DMS53 treated with DMSO at 0.1 percent for 48 hours (cell line): ENCODE results near the gene NXPH3.
"Not testable (repeated sequence)": the region's sequence is repeated elsewhere in the genome, so short reads cannot be mapped to it uniquely, and the experiment has no call there.

Experiments used
- DNase-seq: peaks from one replicate; lab custom pipeline; 2025; ENCODE audit not compliant: unreplicated experiment; lab: John Stamatoyannopoulos, UW

Gene NXPH3

DNA sequence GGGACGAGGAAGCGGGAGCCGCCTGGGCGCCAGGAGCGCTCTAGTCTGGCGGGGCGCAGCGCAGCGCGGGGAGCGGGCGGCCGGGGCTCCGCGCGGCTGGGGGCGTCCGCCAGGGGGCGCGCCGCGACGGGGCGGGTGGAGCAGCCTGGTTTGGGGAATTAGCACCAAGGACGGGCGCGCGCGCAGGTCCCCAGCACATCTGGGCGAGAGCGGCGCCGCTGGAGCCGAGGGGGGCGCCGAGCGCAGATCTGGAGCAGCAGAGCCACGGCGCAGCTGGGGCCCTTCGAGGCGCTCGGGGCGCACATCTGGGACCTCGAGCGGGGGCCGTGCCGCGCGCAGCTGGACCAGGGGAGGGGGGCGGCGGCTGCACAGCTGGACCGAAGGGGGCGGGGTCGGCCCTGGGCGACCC, at the start of gene NXPH3:
NXPH3 (plus strand) TSS at position 193 of the 409 bp plus-strand sequence. CDS start 349 bp downstream, outside the sequence.
- DNase-seq = peak; percentile 50

DNA sequence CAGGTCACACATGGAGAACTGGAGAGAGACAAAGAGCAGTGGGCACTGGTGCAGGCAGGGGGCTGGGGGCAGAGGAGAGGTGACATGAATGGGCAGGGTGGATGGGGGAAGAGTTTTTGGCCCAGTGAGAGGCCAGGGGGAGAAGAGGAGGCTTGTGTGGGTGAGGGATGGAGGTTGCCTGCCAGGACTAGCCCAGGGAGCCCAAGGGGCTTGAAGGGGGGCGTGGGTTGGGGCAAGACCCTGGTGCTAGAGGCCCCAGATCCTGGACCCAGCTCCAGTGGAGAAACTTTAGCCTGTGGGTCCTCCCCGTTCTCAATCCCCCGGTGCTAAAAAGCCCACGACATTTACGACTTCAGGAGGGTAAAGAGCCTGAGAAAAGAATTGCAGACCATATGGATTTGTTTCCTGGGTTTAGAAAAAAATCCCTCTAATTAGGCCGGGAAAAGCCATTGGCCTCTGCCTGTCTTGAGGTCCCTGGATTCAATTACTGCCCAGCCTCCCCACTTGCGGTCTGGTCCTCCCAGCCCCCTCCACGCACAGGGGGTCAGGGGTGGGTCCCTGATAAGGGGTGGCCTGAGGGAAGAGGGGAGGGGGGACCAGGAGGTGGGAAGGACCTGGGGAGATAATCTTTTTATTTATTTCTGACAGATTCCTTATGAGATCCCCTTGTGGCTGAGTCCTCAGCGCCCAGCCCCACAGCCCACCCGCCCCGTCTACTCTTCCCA, 47.6 kb upstream of the NXPH3 start:
- DNase-seq = no peak

DNA sequence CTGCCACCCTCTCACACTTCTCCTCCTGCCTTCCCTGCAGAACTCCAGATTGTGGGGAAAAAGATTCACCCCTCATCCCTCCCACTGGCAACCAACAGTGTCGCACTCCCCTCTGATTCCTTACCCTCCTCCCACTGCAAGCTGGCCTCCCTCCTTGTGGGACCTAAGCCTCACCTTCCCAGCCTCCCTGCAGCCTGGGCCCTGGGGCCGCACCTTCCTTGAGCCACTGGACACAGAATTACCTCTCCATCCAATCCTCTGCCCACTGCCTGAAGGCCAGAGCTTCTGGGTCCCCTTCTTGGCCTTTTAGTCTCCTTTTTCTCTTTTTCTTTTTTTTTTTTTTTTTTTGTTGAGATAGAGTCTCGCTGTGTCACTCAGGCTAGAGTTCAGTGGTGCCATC, 46.7 kb upstream of the NXPH3 start:
- DNase-seq = no peak

DNA sequence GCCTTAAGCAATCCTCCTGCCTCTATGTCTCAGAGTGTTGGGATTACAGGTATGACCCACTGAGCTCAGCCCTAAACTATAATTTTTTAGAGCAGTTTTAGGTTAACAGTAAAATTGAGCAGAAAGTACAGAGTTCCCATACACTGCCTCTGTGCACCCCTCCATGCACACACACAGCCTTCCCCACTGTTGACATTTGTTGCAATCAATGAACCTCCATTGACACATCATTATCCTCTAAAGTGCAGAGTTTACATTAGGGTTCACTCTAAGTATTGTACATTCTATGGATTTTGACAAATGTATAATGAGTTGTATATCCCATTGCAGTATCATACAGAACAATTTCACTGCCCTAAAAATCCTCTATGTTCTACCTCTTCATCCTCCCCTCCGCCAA, 45.6 kb upstream of the NXPH3 start:
- DNase-seq = no peak

DNA sequence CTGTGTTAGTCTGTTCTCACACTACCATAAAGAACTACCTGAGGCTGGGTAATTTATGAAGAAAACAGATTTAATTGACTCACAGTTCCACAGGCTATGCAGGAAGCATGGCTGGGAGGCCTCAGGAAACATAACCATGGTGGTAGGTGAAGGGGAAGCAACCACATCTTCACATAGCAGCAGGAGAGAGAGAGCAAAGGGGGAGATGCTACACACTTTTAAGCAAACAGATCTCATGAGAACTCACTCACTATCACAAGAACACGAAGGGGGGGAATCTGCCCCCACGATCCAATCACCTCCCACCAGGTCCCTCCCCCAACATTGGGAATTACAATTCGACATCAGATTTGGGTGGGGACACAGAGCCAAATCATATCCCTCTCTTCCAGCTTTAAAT, 31.8 kb upstream of the NXPH3 start:
- no peak for DNase-seq

DNA sequence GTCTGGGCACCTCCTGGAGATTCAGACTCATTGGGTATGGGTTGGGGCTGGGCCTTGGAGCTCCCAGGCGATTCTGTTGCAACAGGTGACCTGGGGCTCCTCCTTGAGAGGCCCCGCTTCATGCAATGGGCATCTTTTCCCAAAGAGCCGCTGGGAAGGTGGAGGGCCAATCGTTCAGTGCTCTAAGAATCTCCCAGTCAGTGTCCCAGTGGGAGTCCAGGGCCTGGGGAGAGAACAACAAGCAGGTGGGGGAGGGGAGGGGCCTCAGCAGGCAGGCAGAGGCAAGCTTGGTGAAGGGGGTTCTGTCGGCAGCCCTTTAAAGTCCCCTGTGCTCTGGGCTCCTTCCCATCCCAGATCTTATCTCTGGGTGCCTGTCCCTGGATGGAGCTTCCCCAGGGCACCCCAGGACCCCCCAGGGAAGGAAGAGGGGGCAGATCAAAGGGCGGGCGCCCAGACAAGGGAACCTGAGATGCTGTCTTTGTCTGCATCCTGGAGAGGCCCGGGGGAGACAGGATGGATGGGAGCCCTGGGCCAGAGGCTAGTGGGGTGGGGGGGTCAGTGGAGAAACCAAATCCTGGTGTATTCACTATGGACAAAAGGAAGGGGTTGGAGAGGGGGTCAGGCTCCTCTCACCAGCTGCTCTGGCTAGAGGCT, 30.5 kb upstream of the NXPH3 start:
- DNase-seq = no peak

DNA sequence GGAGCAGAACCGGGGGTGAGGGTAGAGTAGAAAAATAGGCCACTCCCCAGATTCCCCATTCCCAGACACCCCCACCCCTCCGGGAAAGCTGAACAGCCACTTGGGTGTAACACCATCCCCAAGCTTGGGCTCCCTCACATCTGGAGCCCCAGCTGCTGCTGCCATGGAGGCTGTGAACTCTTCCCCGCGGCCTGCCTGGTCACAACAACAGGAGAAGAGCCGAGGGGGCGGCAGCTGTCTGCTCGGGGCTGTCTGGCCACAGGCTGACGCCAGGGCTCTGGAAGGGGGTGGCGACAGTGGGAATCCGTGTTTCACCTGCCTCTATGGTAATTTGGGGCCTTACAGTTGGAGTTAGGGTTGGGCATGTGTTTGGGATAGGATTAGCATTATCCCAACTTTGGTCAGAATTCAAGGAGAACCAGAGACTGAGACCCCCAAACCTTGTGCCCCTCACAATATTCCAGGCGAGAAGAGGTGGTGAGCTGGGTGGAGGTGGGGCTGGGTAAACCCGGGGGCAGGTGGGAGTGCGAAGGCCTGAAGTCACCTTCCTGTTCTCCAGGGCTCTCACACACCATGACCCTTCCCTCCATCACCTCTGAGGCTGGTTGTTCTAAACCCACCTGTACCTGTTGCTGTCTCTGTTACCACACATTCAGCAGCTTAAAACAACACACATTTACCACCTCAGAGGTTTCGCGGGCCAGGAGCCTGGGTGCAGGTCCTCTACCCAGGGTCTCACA, 29.7 kb upstream of the NXPH3 start:
- no peak for DNase-seq

DNA sequence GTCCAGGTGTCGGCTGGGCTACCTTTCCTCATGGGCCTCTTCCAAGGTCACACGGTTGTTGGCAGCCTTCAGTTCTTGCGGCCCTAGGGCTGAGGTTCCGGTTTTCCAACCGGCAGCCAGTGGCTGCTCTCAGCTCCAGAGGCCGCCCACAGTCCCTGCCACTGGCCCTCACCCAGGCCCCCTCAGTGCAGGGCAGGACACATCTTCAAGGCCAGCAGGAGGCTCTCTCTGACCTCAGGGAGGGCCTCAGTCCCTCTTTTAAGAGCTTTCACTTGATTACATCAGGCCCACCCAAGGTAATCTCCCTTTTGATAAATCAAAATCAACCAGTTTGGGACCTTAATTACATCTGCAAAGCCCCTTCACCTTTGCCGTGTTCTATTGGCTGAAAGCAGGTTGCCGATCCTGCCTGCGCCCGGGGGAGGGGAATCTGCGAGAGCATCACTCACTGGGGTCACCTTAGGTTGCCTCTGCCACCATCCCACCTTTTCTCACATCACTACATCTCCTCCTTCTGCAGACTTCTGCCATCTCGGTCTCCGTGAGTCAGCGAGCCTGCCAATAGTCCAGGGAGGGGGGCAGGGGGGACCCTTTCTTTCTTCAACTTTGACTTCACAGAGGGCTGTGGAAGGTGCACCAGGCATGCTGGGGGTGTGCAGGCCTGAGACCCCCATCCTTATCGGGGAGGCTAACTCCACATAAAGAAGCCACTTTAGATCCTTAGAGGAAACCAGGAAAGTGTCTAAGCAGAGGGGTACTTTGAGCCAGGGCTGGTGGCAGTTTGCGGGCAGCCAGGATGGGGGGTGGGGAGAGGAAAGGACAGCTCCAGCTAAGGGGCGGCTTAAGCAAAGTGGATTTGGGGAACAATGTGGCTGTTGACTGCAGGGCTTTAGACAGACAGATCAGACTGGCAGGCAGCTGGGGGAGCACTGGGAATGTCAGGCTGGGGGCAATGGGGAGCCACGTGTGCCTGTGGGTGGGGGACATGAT, 28.8 kb upstream of the NXPH3 start:
- no peak for DNase-seq

DNA sequence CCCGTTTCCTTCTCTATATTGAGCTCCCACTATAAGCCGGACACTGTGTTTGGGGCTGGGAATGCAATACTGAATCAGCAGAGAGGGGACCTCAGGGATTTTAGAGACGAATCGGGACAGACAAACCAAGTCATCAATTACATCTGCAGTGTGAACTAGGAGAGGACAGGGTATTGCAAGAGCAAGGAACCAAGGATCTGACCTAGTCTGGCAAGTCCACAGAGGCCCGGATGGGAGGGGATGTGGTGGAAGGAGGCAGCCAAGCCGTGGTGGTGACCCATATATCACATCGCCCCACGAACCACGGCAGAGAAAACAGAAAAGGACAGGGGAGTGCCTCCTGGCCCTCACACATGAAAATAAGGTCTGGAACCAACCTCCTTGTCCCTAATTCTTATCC, 28.1 kb upstream of the NXPH3 start:
- no peak for DNase-seq

DNA sequence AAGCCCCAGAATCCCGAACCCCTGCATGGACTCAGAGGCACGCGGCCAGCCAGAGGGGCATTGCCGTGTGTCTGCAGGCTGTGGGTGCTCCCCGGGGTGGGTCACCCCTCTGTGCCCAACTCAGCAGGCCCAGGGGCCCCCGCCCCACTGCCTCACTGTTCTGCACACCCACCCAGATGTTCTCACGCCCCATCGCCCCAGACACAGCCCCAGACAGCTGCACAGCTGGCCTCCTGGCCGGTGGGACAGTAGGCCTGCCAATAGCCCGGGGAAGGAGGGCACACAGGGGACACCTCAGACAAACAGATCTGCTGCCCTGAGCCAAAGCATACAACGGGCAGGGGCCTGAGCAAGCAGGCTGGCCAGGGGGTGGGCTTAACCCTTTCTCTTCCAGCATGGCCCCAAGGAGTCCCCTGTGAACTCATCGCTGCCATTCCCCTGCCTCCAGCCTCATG, 27.6 kb upstream of the NXPH3 start:
- no peak for DNase-seq

DNA sequence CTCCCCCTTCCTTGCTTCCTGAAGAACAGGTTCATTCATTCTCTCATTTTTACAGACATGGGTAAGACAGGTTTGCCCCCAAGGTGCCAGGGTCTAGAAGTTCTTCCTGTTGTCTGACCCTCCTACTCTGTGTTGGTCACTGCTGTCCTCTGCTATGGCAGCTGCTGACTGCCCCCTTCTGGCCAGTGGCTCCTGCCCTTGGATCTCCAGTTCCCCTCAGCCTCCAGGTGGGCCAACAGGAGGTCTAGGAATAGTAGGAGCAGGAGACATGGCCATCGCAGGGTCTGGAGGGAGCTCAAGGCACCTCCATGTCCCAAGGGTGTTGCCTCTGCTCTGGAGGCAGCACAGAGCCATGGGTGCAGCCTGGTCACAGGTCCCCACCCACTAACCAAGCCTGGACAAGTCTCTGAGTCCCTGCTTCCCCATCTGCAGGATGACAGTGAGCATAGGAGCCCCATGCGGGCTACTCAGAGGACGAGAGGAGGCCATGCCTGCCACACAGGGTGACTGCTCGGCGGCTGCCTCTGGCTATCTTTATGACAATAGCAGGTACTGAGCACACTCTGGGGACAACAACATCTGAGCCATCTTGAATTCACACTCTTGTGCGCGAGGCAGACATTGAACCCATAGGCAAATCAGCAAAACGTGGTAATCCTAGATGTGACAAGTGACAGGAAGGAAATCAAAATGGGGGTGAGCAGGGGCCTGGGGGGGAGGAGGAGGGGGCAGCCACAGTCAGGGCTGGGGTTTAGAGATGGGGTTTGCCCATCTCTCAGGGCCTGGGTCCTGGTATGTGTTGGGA, 27.0 kb upstream of the NXPH3 start:
- DNase-seq = peak; percentile 17

DNA sequence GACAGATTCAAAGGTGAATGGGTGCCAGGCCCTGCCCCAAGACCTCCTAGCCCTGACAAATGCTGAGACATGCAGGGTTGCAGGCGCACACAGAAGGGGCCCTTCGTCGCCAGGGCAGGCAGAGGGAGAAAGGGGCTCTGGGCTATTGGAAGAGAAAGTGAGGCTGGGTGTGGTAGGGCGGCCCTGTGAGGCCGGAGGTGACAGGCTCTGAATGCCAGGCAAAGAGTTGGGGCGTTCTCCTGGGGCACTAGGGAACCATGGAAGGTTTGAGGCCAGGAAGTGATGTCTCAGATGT, 26.4 kb upstream of the NXPH3 start:
- DNase-seq = no peak

DNA sequence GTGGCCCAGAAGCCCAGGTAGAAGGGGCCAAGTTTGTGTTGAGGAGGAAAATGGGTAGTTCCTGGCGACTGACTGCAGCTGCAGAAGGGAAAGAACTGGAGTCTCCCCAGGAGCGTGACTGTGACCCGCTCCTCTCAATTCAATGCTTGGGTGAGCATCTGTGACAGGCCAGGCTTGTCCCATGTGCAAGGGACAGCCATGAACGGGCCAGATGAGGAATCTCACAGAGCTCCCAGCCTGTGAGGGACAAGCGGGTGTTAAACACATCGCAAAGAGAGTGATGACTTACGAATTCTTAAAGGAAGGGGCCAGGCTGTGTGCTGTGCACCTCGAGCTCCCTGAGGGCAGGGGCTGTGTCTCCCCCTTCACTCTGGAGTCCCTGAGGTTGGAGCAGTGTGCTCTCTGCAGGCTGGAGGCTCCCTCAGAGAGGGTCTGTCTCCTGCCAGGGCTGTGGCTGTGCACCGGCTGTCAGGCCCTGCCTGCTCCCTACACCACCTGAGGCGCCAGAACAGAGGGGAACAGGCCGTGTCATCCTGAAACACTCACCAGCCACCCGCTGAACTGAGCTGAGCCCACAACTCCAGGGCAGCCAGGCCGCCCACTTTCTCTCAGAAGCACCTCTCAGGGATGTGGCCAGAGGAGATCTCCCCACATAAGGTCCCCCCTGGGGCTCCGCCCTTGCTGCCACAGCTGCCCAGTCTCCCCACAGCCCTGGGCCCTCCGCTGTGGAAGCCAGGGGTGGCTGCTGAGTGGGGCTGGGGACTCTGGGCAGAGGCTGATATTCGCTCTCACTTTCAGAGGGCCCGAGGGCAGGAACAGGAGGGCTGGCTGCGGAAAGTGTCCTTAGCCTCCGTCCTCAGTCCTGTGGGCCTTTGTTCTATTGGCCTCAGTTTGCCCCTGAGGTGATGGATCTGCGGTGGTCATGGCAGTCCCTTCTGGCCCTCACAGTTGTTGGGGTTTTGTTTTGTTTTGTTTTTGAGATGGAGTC, 25.7 kb upstream of the NXPH3 start:
- no peak for DNase-seq

DNA sequence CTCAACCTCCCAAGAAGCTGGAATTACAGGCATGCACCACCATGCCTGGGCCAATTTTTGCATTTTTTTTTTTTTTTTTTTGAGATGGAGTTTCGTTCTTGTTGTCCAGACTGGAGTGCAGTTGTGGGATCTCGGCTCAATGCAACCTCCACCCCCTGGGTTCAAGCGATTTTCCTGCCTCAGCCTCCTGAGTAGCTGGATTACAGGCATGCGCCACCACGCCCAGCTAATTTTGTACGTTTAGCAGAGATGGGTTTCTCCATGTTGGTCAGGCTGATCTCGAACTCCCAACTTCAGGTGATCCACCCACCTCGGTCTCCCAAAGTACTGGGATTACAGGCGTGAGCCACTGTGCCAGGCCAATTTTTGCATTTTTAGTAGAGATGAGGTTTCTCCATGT, 24.9 kb upstream of the NXPH3 start:
- not testable (repeated sequence) for DNase-seq

DNA sequence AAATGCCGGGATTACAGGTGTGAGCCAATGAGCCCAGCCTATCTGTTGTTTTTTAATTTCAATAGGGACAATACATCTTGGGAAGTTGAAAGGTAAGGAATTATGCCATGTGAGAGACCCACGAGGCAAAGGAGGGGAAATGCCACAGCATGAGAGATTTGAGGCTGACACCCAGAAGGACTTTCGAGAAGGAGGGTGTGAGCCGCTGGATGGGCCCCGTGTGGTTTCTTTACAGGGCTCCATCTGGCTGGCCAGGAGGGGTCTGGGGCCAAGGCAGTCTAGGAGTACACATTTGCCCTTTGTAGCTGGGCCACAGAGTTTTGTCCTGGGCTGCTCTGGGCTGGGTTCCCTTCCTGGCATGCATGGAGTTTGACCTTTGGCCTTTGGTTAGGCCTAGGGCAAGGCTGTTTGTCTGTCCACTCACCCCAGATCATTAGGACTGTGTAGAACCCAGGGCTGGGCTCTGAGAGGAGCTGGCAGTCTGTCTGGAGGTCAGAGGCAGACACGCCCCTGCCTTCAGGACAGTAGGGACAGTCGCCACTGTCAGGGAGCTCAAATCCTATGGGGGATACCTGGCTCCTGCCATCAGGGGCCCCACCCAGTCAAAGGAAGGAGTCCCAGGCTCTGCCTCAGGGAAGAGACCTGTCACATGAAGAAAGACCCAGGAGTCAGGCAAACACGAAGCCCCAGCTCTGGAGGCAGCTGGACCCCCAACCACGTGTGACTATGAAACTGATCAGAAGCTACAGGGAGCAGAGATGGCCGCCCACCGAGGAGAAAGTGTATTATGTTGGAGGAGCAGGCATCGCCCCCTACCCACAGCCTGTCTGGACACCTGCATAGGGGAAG, 24.2 kb upstream of the NXPH3 start:
- no peak for DNase-seq

DNA sequence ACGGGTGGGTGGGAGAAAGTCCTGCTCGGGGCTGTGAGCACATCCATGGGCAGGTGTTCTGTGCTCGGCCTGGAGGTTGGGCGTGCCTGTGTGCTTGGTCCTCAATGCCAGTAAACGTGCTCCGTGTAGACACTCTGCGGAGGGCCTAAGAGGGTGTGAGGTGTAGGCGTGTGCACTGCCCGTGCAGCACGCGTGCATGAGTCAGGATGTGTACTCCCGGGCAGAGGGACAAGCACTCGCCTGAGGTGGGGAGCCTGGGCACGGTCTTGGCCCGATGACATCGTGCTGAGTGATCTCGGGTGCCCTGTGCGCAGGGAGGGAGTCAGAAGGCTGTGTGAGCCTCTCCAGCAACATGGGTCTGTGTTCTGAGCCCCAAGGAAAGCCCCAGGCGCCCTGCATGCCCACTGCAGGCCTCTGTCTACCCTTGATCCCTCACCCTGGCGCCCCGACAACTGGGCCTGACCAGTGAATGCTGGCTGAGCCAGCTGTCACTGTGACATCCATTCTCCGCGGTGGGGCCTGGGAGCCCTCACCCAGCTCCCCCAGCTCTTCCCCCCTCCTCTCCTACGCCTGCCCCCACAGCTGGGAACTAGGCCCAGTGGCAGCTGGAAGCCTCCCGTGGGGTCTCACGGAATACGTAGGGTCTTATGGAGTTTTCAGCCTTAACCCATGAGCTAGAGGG, 23.5 kb upstream of the NXPH3 start:
- DNase-seq = no peak

DNA sequence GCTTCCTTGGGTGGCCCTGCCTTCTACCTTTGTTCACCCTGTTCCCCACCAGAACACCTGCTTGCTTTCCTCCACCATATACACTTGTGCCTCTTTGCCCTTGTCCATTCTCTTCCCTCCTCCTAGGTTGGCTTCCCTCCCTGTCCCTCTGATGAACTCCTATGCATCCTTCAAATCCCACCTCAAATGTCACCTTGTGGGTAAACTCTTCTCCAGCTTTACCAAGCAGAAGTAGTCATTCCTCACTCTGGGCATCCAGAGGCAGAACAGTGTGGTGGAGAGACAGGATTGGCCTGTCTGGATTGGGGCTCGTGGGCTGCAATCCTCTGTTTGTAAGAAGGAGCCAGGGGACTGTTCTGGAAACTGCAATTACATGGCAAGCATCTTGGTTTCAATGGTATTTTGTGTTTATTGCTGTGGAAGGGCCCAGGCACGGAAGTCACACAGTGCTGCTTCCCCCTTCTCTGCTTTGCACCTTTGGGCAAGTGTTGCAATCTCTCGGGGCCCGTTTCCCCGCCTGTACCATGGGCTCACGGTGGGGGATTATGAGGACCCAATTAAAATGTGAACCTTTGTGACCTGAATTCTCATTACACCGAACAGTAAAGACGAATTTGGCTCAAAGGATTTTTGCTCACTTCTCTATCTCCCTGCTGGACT, 21.9 kb upstream of the NXPH3 start:
- DNase-seq = no peak
